Stimulated activated CD4-positive, alpha-beta T cell treated with anti-CD3 and anti-CD28 coated beads, Interleukin-12 subunit alpha, Interleukin-12 subunit beta, amount 100 ng/mL, for 4 hours (primary cell): ENCODE data around the gene UBTD1.

Experiments used
- DNase-seq: peaks from one replicate; pipeline ENCODE4 v3.0.0-alpha.2; 2020

The UBTD1 gene

DNA sequence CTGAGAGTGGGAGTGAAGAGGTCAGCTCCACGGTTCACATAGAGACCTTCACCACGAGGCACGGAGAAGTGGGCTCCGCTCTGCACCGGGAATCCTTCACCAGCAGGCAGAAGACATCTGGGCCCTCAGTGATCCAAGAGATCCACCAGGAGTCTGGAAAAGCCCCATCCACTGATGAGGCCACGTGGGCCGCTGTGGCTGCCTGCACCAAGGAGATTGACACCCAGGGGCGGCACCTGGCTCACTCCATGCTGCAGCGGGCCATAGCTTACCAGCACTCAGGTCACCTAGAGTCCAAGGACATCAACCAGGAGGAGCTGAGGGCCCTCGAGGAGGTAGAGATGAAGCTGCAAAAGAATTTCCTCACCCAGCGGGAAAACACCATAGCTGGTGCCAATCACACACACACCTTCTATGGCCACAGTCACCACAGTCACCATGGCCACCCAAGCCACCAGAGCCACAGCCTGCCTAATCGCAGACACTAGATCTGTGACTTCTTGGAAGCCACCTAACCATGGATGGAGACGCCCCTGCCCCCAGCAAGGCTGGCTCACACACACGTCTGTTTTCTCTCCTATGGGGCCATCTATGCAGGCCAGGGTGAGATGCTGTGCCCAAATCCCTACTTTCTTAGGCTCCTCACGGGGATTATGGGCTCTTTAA is 91.5 kb downstream of the UBTD1 start:
- no peak for DNase-seq

DNA sequence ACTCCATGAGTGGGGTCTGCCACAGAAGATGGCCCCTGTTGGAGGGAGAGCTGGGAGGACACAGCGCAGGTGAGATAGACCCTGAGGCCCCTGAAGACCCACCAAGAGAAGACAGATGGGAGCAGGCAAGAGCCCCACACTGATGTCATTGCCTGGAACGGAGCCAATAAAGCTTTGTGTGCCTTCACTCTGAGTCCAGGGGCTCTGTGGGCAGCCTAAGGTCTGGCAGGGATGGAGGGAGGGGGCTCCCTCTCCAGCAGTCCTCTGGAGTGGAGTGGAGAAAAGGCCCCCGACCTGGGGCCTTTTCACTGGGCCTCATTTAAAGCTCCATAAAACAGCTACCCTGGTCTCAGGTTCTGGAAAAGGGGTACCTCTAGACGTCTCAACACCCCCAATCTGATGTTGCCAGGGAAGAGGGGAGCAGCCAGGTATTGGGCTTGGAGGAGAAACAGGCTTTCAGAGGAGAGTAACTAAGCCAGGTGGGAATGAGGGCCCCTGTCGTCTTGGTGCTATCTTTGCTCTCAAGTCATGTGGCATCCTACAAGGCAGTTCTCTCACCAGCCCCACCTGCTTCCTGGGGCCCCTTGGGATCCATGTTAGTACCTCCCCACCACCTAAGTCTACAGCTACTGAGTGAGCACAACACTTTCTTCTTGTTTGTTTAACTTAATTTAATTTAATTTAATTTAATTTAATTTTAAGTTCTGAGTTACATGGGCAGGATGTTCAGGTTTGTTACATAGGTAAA is 92.2 kb downstream of the UBTD1 start:
- no peak for DNase-seq

DNA sequence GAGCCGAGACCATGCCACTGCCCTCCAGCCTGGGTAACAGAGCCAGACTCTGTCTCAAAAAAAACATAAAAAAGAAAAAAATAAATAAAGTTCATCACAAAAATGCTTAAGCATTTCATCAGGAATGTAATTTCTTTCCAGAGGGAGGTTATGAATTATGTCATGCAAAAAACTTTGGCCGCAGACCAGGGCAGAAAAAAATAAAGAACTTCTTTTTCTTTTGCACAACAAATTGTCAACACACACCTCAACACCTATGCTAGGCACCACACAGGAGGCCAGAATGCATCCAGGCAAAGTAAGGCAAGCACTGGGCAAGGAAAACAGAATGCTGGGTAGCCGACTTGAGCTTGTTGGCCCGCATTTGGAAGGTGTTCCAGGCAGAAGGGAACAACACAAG is 94.7 kb downstream of the UBTD1 start:
- no peak for DNase-seq

DNA sequence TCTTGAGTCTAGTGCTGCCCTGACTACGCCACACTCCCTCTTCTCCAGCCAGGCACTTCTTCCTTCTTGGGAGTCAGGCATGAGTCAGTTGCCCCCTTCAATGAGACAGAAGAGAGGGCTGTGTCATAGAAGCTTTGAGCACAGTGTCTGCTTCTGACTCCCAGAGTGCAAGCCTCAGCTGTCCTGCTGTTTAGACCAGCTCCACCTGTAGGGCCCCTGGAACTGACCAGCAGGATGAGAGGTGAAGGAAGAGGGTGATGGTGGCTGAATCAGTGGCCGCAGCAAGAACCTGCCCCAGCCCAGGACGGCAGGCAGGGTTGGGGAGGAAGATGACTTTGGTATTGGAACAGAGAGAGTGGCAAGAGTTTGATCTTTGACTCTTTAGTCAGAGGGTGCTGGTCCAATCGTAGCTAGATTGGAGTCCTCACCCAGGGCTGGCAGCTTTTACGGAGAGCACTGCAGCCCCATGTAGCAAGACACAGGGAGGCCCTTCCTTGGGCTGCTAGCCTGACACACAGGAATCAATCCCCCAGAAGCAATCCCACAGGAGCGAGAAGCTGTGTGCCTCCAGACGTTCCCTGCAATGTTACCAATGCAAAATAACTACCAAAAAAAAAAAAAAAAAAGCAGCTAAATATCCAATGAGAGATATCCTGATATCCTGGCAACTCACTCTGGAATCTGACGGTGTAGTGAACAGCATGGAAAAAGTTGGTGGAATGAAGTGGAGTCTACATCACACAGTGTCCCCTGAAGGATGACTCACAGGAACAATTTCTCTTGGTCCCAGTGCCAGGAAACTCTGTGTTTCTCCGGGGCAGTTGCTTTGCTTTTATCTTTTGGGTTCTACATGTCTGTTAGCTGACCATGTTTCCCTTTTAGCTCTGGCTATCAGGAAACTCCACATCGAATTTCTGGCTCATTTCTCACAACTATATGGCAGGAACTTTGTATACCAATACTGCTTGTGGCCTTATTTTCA is 97.7 kb downstream of the UBTD1 start:
- no peak for DNase-seq

DNA sequence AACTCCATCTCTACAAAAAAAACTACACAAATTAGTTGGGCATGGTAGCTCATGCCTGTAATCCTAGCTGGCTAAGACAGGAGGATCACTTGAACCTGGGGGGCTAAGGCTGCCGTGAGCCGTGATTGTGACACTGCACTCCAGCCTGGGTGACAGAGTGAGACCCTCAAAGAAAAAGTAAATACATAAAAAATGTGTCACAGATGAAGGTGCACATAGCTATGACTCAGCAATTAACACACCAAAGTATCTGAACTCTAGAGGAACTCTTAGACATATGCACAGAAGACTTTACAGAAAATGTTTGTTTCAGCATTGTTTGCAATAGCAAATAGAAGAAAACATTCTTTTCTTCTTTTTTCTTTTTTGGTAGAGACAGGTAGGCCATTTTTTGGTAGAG is 99.1 kb downstream of the UBTD1 start:
- DNase-seq: no peak

DNA sequence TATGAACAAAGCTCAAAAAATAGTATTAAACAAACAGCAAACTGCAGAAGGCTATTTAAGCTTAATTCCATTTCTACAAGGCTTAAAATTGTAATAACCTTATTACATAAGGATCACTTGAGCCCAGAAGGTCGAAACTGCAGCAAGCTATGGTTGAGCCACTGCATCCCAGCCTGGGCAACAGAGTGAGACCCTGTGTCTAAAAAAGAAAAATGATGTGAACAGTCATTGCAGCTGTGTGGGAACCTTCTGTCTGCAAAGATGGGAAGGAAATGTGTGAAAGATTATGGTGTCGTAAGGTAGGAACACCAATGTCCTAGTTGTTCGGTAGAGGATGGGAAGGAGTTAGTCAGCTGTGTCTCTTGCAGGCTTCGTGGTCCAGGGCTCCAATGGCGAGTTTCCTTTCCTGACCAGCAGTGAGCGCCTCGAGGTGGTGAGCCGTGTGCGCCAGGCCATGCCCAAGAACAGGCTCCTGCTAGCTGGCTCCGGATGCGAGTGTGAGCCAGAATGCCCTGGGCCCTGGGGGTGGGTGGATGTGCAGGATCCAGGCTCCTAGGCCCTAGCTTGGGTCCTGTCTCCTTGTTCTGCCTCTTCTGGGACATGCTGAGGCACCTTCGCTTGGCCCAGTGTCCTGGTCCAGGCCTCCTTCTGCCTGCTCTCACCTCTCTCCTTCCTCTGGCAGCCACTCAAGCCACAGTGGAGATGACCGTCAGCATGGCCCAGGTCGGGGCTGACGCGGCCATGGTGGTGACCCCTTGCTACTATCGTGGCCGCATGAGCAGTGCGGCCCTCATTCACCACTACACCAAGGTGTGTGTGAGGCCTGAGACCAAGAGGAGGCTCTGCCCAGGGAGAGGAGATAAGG is 99.9 kb downstream of the UBTD1 start:
- no peak for DNase-seq

DNA sequence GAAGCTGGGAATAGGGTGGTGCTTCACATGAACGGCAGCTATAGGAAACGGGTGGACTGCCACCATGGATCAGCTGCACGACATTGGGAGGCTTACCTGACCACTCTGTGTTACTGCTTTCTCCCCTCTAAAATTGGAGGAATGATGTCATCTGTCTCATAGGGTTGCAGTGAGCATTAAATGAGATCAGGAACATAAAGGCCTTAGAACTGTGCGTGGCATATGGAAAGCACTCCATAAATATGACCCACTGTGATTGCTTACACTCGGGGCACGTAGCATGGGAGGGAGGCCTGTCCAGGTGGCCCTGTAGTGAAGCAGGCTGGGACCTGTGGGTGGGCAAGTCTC is 100.5 kb downstream of the UBTD1 start:
- DNase-seq: no peak

DNA sequence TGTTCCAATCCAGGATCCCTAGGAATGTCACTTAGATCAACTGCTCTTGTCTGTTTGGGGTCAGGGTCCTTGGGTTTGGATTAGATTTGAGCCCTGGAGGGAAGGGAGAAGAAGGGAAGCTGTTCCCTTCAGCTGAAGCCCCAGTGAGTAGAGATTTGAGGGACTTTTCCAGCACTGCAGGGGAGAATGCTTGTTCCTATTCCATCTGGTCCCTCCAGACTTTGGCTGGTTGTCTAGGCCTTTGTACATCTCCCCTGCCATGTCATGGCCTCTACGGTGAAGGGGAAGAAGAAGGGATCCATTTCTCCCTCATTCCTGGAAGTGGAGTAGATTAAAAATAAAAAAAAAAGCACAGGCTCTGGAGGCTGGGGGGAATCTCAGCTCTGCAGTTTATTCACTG is 101.9 kb downstream of the UBTD1 start:
- no peak for DNase-seq

DNA sequence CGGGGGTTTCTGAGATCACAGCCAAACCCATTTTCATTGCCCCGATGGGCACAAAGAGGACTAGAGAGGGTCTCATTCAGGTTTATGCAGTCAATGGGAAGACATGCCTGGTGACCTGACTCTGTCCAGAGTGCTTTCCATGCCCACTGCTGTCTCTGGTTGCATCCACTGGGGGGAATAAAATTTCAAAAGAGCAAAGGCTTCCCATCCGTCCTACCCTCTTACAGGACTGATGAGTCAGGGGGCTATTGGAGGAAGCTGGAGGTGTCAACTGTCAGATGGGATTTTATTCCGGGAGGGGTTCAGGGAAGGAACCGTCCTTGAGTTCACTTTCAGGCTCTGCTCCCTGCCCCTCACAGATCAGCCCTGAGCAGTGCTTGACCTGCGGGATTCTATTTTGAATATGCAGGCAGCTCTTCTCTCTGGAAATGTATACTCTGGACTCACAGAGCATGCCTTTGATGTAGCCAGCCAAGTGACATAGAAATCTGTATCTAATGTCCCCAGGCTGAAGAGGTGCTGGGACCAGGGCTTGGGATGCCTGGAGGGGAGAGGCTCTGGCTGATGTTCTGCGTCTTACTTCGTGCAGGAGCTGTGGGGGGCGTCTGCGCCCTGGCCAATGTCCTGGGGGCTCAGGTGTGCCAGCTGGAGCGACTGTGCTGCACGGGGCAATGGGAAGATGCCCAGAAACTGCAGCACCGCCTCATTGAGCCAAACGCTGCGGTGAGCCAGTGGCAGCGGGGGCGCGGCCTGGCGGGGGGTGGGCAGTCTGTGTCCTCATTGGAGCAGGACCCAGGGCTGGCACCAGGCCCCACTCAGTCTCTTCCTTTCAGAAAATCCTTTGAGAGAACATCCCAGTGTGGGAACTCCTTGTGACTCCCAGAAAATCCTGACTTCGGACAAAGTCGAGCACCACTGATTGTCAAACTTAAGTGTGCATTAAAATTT is 102.8 kb downstream of the UBTD1 start:
- no peak for DNase-seq

DNA sequence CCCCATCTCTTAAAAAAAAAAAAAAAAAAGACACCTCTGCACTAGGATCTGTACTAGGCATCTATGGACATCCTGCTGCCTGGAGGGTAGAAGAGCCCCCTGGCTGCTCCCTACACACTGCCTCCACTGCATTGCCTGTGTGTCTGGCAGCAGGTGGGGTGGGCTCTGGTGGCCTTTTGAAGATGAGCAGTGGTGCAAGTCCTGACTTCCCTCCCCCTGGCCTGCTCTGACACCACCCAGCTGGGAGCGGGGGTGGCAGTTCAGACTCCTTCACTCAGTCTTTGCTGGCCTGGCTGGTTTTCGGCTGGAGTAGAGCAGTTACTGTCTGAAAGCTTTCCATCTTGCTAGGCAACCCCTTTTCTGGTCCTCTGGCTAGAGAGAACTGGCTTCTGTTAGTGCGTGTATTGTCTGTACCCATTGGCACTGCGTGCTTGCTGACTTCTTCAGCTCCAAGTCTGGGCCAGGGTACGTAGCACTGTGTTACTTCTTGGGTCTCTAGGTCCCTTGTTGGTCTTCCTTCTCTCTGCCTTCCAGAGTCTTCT is 108.4 kb downstream of the UBTD1 start:
- DNase-seq: no peak

DNA sequence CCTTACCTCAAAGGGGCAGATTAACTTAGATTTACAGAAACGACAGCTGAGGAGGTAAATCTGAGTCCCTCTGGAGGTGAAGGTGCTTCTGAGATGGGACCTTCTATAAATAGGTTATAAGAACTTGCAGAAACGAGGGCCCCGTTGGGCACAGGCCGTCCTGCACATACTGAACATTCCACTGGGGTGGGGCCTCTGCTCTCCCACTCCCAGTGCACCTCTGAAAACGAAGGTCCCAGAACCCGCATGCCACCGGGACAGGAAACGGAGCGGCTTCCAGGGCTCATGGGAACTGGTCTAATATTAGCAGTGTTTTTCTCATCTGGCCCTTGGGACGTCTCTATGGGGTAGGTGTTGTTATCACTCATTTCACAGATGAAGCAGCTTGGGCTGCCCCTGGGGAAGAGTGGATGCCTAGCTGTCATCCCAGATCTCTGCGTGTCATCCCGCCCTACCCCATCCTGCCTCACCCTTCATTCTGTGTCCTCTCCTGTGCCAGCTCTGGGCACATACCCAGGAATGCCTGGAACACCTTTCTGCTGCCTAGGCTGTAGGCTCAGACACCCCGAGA is 110.4 kb downstream of the UBTD1 start:
- DNase-seq: no peak

DNA sequence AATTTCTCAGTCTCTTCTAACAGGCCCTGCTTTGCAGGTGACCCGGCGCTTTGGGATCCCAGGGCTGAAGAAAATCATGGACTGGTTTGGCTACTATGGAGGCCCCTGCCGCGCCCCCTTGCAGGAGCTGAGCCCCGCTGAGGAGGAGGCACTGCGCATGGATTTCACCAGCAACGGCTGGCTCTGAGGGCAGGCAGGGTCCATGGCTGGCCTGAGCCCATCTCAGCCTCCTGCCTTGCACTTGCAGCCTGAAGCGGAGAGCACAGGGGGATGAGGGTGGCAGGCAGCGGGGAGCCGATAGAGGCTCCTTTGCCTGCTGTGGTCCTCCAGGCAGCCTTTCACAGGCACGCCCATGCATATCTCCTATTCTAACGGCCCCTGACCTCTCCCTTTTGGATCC is 112.7 kb downstream of the UBTD1 start:
- no peak for DNase-seq

DNA sequence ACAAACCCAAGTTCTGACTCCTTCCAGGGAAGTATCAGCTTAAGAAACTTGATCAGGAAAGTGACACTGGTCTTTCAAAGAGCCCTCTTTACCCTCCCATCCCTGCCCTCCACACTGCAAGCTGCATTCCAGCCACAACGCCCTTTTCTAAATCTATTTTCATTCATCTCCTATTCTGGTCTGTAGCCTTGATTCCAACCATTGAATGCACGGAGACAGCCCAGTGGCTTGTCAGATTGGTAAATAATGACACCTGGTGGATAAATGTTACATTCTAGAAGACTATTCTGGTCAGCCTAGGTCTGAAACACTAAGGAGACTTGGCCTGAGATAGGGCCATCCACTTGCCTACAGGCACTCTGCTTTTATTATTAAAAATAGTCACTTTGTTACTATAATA is 113.7 kb downstream of the UBTD1 start:
- no peak for DNase-seq

DNA sequence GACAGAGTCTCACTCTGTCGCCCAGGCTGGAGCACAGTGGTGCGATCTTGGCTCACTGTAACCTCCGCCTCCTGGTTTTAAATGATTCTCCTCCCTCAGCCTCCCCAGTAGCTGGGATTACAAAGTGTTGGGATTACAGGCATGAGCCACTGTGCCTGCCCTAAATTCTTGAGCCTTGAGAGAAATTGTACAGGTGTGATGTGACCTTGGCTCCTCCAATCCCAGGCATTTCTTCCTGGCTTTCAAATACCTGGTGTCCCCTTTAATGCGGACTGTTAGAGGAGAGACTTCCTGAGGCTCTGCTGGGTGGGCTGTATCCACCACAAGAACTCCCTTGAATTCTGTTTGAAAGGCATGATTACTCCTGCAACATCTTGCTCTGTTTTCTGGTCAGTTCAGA is 119.6 kb downstream of the UBTD1 start:
- DNase-seq: no peak

DNA sequence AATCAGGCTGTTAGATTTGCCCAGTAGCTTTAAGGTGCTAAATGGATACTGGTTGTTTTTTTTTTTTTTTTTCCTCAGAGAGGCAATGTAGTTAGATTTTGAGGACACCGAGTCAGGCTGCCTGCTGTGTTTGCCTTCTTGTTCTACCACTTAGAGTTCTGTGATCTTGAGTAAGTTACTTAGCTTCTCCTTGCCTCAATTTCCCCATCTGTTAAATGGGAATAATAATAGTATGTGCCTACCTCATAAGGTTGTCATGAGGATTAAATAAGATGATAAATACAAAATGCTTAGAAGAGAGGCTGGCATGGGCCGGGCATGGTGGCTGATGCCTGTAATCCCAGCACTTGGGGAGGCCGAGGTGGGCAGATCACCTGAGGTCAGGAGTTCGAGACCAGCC is 120.0 kb downstream of the UBTD1 start:
- no peak for DNase-seq
